ENCODE results near the gene LNX1. TPM values are rescaled to one million over a fixed set of nuclear protein-coding genes. Genes with fewer than 3 reads are reported as not detected.

Gene LNX1
- total and polyA plus RNA-seq, 9 of the 15 experiments (the other 6 are each of a cell fraction or from before 2014, with no cell fraction given) = 0.40 to 3.6 (median 2.2) TPM

GRCh38 chr4:53541577-53542206 is 49.6 kb downstream of the LNX1 start (continued):
- no peak for TF ChIP-seq MGA (IDR thresholded peaks at IDR 0.05)
- no peak for TF ChIP-seq KHSRP (IDR thresholded peaks at IDR 0.05)
- no peak for TF ChIP-seq FOXJ2 (tag; IDR thresholded peaks at IDR 0.05)
- TF ChIP-seq CHAMP1 (IDR thresholded peaks at IDR 0.05) = no peak
- no peak for TF ChIP-seq ZNF197 (CRISPR knock-in tag; IDR thresholded peaks at IDR 0.05; ENCODE audit: low read depth)
- TF ChIP-seq ARID3B (CRISPR knock-in tag; IDR thresholded peaks at IDR 0.05; ENCODE audit: borderline replicate concordance) = no peak
- TF ChIP-seq GATAD2A (IDR thresholded peaks at IDR 0.05) = no peak
- TF ChIP-seq DNMT1 (IDR thresholded peaks at IDR 0.05) = no peak
- TF ChIP-seq CBX5 (IDR thresholded peaks at IDR 0.05; ENCODE audit: borderline replicate concordance, low read depth) = no peak
